AG10803 (cell line): Measurements from ENCODE around the gene SENP7.
A peak's percentile ranks its signal among the peaks of the same experiment; 100 is the strongest.
"Not testable (repeated sequence)": the region's sequence is repeated elsewhere in the genome, so short reads cannot be mapped to it uniquely, and the experiment has no call there.

ENCODE experiments used
- DNase-seq: peaks from one replicate; pipeline ENCODE4 v3.0.0; 2010; ENCODE audit warnings: low read depth
- H3K4me3 ChIP-seq: 2 replicates; pipeline ENCODE4 v1.5.1; 2011; ENCODE audit warnings: mild to moderate bottlenecking, low read length, control low read depth
- CTCF ChIP-seq: conservative IDR thresholded peaks from 2 replicates; pipeline ENCODE4 v1.5.1; 2011; ENCODE audit warnings: mild to moderate bottlenecking, low read length, control low read depth, inconsistent platforms

Gene SENP7

GRCh38 chr3:101548527-101549105 is 35.6 kb upstream of the SENP7 start:
- no peak overlapping the region for H3K4me3 ChIP-seq
- TF ChIP-seq CTCF, result no peak
- DNase-seq, result no peak

GRCh38 chr3:101544161-101544850 is 31.3 kb upstream of the SENP7 start:
- no peak for DNase-seq
- TF ChIP-seq CTCF, result no peak
- no peak overlapping the region for H3K4me3 ChIP-seq

GRCh38 chr3:101542957-101543356 is 29.9 kb upstream of the SENP7 start:
- no peak overlapping the region for H3K4me3 ChIP-seq
- DNase-seq, result no peak
- no peak for TF ChIP-seq CTCF

- not testable (repeated sequence) for DNase-seq
These were observed 23.9 kb upstream of the SENP7 start for GRCh38 chr3:101536955-101537354.

GRCh38 chr3:101536266-101536665 is 23.3 kb upstream of the SENP7 start:
- H3K4me3 ChIP-seq, result no peak overlapping the region

More at GRCh38 chr3:101536955-101537354, 23.9 kb upstream of the SENP7 start:
- H3K4me3 ChIP-seq, result not testable (repeated sequence)

GRCh38 chr3:101535221-101535620 is 22.2 kb upstream of the SENP7 start:
- no peak for DNase-seq
- TF ChIP-seq CTCF, result no peak
- H3K4me3 ChIP-seq, result no peak overlapping the region

More at GRCh38 chr3:101536266-101536665, 23.3 kb upstream of the SENP7 start:
- no peak for TF ChIP-seq CTCF
- DNase-seq, result no peak

GRCh38 chr3:101533603-101533968 is 20.6 kb upstream of the SENP7 start:
- peak; percentile 11 for DNase-seq
- no peak overlapping the region for H3K4me3 ChIP-seq
- no peak for TF ChIP-seq CTCF
